HFFc6 (cell line): ENCODE measurements around the gene CDX2. TPM values are rescaled to one million over a fixed set of nuclear protein-coding genes. Genes with fewer than 3 reads are reported as not detected.

Source experiments
- DNase-seq: peaks from one replicate; pipeline ENCODE4 v3.0.0-alpha.2; 2018
- H3K27ac Mint-ChIP-seq: 2 replicates; pipeline ENCODE4 v1.8.0; 2020; ENCODE audit warnings: mild to moderate bottlenecking, mixed read lengths
- H3K27me3 Mint-ChIP-seq: 2 replicates; pipeline ENCODE4 v1.8.0; 2021; ENCODE audit warnings: mild to moderate bottlenecking, moderate library complexity, mixed read lengths; ENCODE audit not compliant: insufficient read depth
- H3K36me3 Mint-ChIP-seq: 2 replicates; pipeline ENCODE4 v1.8.0; 2021; ENCODE audit warnings: low read depth, mixed read lengths
- H3K4me1 Mint-ChIP-seq: 2 replicates; pipeline ENCODE4 v1.8.0; 2020; ENCODE audit warnings: low read depth, mixed read lengths
- H3K4me3 Mint-ChIP-seq: 2 replicates; pipeline ENCODE4 v1.8.0; 2020; ENCODE audit warnings: mild to moderate bottlenecking, moderate library complexity, mixed read lengths
- H3K9me3 Mint-ChIP-seq: 2 replicates; pipeline ENCODE4 v1.8.0; 2020; ENCODE audit warnings: mild to moderate bottlenecking, mixed read lengths
- CTCF ChIP-seq: fragments of 200-600 bp; sonication (generic); IDR thresholded peaks from 2 replicates; pipeline ENCODE4 v1.5.0; 2021; ENCODE audit warnings: antibody characterized with exemption, mild to moderate bottlenecking
- total RNA-seq, 6 experiments: library from RNA; stranded (reverse); fragmentation: NEBNext Ultra II Directional; extraction: Animal tissue kit (Norgen Biotek cat#: 25700); gene quantifications; 2 replicates in 1 of 6; 3 replicates in 5 of 6; pipeline ENCODE4 v1.2.3, GENCODE V29; 2021

The CDX2 gene
- total RNA-seq, 6 experiments from 2014 or later = not detected

- H3K27ac Mint-ChIP-seq = no peak overlapping the region
These were observed 42.3 kb downstream of the CDX2 start for GRCh38 chr13:27926644-27927434.

GRCh38 chr13:27925220-27925991 lies 43.7 kb downstream of the CDX2 start:
- H3K27me3 Mint-ChIP-seq = peaks cover 82% of the 10 kb centered on the region
- DNase-seq = no peak
- H3K36me3 Mint-ChIP-seq = no peaks in the 10 kb centered on the region
- no peaks in the 10 kb centered on the region for H3K9me3 Mint-ChIP-seq
- H3K27ac Mint-ChIP-seq = no peak overlapping the region
- peaks cover 14% of the 10 kb centered on the region for H3K4me1 Mint-ChIP-seq
- no peak for TF ChIP-seq CTCF
- no peak overlapping the region for H3K4me3 Mint-ChIP-seq

More at GRCh38 chr13:27926644-27927434, 42.3 kb downstream of the CDX2 start:
- TF ChIP-seq CTCF = no peak
- Mint-ChIP-seq H3K9me3 (no peaks in the 10 kb centered on the region), H3K4me1 (peaks cover 8% of the 10 kb centered on the region; the same call in 1 of the 2 replicates), H3K36me3 (no peaks in the 10 kb centered on the region), H3K4me3 (peak overlapping the region; percentile 21; the same call in 1 of the 2 replicates), H3K27me3 (peaks cover 83% of the 10 kb centered on the region)
- no peak for DNase-seq

- no peak for DNase-seq
- H3K9me3 Mint-ChIP-seq = no peaks in the 10 kb centered on the region
- no peak for TF ChIP-seq CTCF
- no peak overlapping the region for H3K27ac Mint-ChIP-seq
- no peak overlapping the region for H3K4me3 Mint-ChIP-seq
- no peaks in the 10 kb centered on the region for H3K36me3 Mint-ChIP-seq
- peaks cover 14% of the 10 kb centered on the region for H3K4me1 Mint-ChIP-seq
- H3K27me3 Mint-ChIP-seq = peaks cover 78% of the 10 kb centered on the region
These were observed 44.5 kb downstream of the CDX2 start for GRCh38 chr13:27924529-27925141.

GRCh38 chr13:27923794-27924528 lies 45.2 kb downstream of the CDX2 start:
- no peak overlapping the region for H3K27ac Mint-ChIP-seq
- no peak overlapping the region for H3K4me3 Mint-ChIP-seq
- H3K36me3 Mint-ChIP-seq = no peaks in the 10 kb centered on the region
- peaks cover 77% of the 10 kb centered on the region for H3K27me3 Mint-ChIP-seq
- no peak for DNase-seq
- no peaks in the 10 kb centered on the region for H3K9me3 Mint-ChIP-seq
- peaks cover 14% of the 10 kb centered on the region for H3K4me1 Mint-ChIP-seq
- TF ChIP-seq CTCF = no peak
